22Rv1 (cell line): ENCODE results near the gene IL17RD.

Experiments used
- ZFX ChIP-seq: fragments of 450-650 bp; IDR thresholded peaks from 2 replicates; pipeline ENCODE4 v1.6.1; 2017; ENCODE audit warnings: antibody characterized with exemption, borderline replicate concordance
- TF ChIP-seq, protein P1 (sequence below): fragments of 450-650 bp; IDR thresholded peaks from 2 replicates; pipeline ENCODE4 v1.5.1; 2017; ENCODE audit warnings: mild to moderate bottlenecking

DNA sequence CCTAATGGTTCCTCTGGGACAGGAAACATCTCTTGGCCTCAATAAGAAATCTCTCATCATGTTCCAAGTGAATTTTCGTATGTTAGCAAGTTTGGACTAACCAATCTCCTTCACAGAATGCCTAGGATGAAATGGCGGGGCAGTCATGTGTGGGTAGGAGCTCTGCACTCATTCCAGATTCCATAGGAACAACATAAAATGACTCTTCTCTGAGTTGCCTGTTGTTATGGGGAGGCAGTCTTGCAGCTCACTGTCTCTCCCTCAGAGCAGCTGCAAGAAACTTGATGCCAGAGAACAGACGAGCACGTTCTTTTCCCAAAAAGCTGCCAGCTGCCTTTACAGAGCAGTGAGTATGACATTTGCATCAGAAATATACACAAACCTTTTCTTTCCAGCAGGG is 70.6 kb downstream of the IL17RD start:
- TF ChIP-seq, protein P1, sequence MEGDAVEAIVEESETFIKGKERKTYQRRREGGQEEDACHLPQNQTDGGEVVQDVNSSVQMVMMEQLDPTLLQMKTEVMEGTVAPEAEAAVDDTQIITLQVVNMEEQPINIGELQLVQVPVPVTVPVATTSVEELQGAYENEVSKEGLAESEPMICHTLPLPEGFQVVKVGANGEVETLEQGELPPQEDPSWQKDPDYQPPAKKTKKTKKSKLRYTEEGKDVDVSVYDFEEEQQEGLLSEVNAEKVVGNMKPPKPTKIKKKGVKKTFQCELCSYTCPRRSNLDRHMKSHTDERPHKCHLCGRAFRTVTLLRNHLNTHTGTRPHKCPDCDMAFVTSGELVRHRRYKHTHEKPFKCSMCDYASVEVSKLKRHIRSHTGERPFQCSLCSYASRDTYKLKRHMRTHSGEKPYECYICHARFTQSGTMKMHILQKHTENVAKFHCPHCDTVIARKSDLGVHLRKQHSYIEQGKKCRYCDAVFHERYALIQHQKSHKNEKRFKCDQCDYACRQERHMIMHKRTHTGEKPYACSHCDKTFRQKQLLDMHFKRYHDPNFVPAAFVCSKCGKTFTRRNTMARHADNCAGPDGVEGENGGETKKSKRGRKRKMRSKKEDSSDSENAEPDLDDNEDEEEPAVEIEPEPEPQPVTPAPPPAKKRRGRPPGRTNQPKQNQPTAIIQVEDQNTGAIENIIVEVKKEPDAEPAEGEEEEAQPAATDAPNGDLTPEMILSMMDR: no peak
- TF ChIP-seq ZFX: no peak
